ENCODE results near the gene FBLN1.

- TF ChIP-seq SALL2 (CRISPR knock-in tag; IDR thresholded peaks at IDR 0.05) (no peak), MTA1 (CRISPR knock-in tag; IDR thresholded peaks at IDR 0.05; ENCODE audit: borderline replicate concordance) (no peak), FOXA1 (IDR thresholded peaks at IDR 0.05) (no peak), FOXA1 (CRISPR knock-in tag; IDR thresholded peaks at IDR 0.05) (no peak), EP300 (IDR thresholded peaks at IDR 0.05; ENCODE audit: low read depth in 2 of 2, low read length in 2 of 2) (no peak), EP300 (CRISPR knock-in tag; IDR thresholded peaks at IDR 0.05; ENCODE audit: borderline replicate concordance) (no peak), ZNF513 (CRISPR knock-in tag; conservative IDR thresholded peaks at IDR 0.05) (no peak)
These were observed 97.3 kb downstream of the FBLN1 start for GRCh38 chr22:45599836-45600577.

Data from HepG2 (cell line).